CD4-positive, alpha-beta T cell treated with Interleukin-4 for 1 hour (primary cell): ENCODE results near the gene SCAMP4.
"Not testable (repeated sequence)": the region's sequence is repeated elsewhere in the genome, so short reads cannot be mapped to it uniquely, and the experiment has no call there.

Experiments used
- DNase-seq, 2 donors: peaks; one replicate each; pipeline ENCODE4 v3.0.0-alpha.2; 2020 to 2022

Gene SCAMP4

DNA sequence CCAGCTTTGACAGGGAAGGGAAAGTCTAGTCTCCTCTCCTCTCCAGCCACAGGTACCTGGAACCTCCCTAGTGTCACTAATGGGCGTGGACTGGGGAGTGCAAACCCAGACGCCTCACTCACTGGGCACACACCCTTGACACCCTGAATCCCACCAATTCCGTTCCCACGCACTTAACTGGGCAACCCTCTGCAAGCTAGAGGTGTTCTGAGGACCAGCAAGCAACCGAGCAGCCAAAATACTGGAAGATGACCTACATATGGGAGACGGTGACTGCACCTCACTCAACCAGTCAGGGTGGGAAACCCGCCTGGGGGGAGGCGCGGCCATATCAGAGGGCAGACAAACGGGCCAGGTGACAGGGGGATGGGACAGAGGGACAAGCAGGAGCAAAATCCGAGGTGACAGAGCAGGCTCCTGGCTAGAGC lies 20.9 kb upstream of the SCAMP4 start:
- DNase-seq = peak; percentile 60 to 71

DNA sequence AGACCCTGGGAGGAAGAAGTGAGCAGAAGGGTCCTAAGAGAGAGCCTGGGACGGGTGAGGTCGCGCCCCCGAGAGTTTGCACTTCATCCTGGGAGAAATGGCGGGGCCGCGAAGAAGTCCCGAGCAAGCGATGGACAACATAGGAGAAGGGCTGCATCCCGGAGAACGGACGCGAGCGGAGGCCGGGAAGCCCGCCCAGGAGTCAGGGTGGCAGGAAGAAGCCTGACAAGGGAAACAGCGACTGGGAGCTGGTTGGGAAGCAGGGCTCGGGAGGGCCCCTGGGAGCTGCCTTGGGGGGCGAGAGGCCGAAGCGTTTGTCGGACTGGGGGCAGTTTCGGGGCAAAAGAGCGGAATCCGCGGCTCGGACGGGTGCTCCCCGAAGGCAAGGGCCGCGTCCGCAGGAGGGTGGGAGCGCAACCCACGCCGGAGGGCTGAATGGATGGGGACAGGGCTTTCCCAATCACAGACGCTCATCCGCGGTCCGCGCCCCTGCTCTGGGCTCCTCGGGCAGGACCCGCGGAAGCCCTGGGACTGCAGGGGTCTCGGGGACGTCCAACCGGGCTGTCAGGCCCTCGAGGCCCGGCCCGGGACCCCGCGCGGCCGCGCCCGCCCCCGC lies 20.4 kb upstream of the SCAMP4 start:
- DNase-seq = no peak

- DNase-seq = peak; percentile 94 to 95
Measured at GRCh38 chr19:1885398-1886119, 19.6 kb upstream of the SCAMP4 start, which contains the start of gene ABHD17A. TSS of gene ABHD17A (minus strand) at chr19:1885496. CDS start at chr19:1881566, 3,930 bp downstream.

DNA sequence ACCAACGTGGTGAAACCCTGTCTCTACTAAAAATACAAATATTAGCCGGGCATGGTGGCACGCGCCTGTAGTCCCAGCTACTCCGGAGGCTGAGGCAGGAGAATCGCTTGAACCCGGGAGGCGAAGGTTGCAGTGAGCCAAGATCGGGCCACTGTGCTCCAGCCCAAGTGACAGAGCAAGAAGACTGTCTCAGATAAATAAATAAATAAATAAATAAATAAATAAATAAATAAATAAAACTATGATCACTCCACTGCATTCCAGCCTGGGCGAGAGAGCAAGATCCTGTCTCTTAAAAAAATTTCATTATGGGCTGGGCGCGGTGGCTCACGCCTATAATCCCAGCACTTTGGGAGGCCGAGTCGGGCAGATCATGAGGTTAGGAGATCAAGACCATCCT lies 18.8 kb upstream of the SCAMP4 start:
- DNase-seq = not testable (repeated sequence)

GRCh38 chr19:1888385-1888784 lies 16.8 kb upstream of the SCAMP4 start:
- no peak for DNase-seq

DNA sequence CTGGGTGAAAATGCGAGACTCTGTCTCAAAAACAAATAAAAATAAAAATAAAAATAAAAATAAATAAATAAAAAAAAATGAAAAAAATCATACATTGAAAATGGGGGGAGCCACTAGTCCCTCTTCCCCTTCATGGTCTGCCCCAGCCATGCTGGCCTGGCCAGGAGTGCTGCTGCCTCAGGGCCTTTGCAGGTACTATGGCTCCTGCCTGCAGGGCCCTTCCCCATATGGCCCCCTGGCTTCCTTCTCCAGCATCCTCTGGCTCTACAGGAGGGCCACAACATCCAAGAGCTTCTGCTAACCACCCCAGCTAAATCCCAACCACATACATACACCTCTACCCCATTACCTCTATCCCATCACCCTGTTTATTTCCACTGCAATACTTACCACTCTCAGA lies 15.3 kb upstream of the SCAMP4 start:
- DNase-seq = no peak

GRCh38 chr19:1893791-1894190 lies 11.4 kb upstream of the SCAMP4 start:
- no peak for DNase-seq

GRCh38 chr19:1896508-1896907 lies 8.7 kb upstream of the SCAMP4 start:
- DNase-seq = no peak

DNA sequence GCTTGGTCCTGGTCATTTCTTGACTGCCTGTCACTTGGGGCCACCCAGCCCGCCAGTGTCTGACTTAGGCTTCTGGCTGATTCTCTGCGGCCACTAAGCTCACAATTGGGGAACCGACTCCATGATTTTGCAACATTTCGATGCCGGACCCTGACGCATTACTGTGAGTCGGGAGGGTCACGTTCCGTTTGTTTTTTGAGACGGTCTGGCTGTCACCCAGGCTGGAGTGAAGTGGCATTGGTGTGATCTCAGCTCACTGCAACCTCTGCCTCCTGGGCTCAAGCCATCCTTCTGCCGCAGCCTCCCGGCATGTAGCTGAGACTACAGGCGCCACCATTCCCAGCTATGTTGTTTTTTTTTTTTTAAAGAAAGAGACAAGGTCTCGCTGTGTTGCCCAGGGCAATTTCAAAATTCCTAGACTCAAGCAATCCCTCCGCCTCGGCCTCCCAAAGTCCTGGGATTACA lies 3.2 kb upstream of the SCAMP4 start:
- peak in 1 of 2 donors; percentile 80 for DNase-seq

- no peak for DNase-seq
Measured at GRCh38 chr19:1902923-1903322, 2.3 kb upstream of the SCAMP4 start.

DNA sequence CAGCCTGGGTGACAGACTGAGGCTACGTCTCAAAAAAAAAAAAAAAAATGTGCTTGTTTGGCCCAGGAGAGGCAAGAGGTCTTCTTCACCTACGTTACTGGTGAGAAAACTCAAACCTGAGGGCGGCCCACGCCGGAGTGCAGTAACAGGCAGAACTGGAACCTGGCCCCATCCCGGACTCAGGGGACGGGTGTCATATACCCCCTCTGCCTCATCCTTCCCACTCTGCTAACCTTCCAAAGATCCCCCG lies 414 bp upstream of the SCAMP4 start:
- no peak for DNase-seq

DNA sequence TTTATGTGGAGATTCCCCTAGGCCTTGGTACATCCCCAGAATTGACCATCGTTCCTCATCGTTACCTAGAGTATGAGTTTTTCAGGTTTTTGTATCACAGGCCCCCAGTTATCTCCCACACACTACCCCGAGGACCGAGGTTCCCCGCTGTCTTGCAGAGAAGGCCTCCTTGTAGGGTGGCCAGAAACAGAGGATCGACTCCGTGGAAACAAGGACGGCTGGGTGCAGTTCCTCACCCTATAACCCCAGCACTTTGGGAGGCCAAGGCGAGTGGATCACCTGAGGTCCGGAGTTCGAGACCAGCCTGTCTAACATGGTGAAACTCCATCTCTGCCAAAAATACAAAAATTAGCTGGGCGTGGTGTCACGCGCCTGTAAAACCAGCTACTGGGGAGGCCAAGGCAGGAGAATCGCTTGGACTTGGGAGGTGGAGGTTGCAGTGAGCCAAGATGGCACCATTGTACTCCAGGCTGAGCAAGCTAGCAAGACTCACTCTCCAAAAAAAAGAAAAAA lies 720 bp downstream of the SCAMP4 start:
- no peak for DNase-seq

GRCh38 chr19:1906985-1907562 lies 1.9 kb downstream of the SCAMP4 start:
- DNase-seq = no peak

DNA sequence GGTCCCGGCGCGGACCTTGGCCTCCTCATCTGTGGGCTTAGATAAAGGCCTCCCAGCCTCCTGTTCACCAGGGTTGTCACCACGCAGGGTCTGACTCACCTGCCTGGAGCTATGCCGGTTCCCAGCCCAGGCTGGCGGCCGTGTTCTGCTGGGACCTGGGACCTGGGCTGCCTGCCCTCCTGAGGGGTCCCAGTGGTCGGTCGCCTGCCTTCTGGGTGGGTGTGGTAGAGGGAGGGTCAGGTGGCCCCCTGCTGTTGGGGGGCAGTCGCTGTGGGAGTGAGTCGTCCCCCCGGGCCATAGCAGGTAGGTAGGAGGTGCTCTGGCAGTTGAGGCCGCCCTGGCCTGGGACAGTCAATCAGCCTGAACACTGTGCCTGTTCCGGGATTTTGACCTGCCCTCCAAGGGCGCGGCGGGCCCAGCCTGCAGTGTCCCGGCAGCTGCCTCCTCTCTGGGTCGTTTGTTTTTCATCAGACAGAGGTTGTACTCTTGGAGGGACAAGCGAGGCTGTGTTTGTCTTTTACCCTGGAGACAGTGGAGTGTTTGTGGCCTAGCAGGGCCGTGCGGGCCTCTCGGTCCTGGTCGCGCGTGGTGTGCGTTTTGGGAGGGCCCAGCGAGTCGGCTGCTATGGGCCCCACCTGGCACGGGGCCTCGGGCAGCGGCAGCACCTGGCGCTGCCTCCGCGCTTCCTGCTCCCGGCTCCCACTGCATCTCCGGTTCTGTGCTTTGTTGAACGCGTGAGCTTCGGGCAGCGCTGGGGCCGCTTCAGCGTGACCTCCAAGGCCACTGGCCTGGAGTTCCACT lies 2.6 kb downstream of the SCAMP4 start:
- no peak for DNase-seq

- no peak for DNase-seq
Measured at GRCh38 chr19:1908364-1908678, 3.1 kb downstream of the SCAMP4 start.

DNA sequence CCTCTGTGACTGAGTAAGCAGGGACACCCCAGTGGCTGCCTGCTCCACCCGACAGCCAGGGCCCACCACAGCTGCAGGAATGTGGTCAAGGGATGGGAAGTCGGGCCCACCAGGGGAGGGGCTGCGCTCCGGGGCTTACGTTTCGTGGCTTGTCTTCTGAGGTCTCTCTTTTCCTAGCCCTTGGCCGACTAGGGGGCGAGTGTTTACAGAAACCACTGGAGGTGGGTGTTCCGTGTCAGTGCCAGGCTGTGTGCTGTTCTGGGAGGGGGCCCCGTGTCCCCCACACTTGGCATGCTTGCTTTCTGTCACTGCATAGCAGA lies 4.5 kb downstream of the SCAMP4 start:
- DNase-seq = no peak

DNA sequence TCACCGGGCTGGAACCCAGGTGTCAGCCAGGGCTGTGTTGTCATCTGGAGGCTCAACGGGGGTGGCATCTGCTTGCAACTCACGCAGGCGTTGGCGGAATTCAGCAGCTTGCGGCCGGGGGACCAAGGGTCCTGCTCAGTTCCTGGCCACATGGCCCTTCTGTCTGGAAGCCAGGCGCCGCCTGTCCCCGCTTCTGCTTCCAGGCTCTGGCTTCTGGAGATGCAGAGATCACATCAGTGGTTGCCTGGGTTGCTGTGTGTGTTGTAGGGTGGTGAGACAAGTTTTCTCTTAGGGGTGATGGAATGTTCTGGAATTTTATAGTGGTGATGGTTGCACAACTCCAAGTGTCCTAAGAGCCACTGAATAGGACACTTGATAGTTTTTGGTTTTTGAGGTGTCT lies 5.0 kb downstream of the SCAMP4 start:
- DNase-seq = no peak

DNA sequence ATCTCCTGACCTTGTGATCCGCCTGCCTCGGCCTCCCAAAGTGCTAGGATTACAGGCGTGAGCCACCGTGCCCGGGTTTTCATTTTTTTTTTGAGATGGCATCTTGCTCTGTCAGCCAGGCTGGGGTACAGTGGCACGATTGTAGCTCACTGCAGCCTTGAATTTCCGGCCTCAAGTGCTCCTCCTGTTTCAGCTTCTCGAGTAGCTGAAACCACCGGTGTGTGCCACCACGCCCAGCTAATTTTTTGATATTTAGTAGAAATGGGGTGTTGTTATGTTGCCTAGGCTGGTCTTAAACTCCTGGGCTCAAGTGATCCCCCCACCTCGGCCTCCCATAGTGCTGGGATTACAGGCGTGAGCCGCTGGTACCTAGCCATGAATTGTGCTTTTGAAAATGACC lies 5.9 kb downstream of the SCAMP4 start:
- no peak for DNase-seq

DNA sequence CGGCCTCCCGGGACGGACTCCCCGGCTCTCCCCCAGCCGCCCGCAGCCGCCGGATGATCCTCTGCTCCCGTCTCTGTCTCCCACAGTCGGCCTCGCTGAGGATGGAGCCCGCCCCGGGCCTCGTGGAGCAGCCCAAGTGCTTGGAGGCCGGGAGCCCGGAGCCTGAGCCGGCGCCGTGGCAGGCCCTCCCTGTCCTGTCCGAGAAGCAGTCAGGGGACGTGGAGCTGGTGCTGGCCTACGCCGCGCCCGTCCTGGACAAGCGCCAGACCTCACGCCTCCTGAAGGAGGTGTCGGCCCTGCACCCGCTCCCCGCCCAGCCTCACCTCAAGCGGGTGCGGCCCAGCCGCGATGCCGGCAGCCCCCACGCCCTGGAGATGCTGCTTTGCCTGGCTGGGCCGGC lies 6.8 kb downstream of the SCAMP4 start:
- no peak for DNase-seq

DNA sequence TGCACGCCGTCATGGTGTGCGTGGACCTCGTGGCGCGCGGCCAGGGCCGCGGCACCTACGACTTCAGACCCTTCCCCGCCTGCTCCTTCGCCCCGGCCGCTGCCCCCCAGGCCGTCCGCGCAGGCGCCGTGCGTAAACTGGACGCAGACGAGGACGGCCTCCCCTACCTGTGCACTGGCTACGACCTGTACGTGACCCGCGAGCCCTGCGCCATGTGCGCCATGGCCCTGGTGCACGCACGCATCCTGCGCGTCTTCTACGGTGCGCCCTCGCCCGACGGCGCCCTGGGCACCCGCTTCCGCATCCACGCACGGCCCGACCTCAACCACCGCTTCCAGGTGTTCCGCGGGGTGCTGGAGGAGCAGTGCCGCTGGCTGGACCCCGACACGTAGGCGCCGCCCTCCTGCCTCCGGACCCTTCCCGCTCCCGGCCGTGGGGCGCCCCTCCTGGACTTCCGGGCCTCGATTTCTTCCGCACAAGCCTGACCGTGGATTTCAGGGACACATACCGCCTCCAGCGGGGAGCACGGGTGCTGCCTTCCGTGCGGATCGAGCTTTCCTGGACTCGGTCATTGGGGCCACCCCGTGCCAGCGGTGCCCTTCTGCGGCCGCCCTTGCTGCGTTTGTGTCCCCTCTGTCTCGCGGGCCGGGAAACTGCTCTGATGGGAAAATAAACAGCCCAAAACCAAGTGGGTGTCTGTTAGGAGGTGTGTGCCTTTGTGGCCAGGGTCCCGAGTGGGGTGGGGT lies 7.7 kb downstream of the SCAMP4 start:
- DNase-seq = no peak

GRCh38 chr19:1913781-1914577 lies 8.8 kb downstream of the SCAMP4 start:
- no peak for DNase-seq

DNA sequence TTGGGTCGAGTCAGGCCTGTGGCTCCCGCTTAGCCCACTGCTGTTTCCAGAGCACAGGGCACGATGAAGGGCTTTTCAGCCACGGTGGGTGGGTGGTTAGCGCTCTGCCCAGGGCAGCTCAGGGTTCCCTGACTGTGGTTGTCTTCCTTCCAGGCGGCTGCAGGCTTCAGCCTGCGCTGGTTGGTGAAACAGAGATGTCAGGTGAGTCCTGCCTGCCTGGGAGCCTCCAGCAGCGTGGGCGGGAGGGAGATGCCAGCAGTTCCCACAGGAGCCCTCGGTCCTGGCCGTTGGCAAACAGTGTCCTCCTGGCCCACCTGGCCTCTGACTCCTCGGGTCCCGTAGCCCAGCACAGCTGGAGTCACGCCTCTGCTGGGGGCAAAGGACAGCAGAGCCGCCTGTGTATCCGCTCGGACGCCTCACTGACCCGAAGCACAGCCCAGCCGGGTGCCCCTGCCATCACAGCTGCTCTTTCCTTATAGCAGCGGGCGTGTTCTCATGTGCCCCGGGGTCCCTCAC lies 9.7 kb downstream of the SCAMP4 start:
- DNase-seq = no peak
